ENCODE results near the gene NXPH2.

NXPH2 gene

GRCh38 chr2:138632066-138632620 is 148.0 kb downstream of the NXPH2 start:
- DNase-seq = no peak

GRCh38 chr2:138630164-138630563 is 150.0 kb downstream of the NXPH2 start:
- no peak for DNase-seq

GRCh38 chr2:138626148-138626547 is 154.0 kb downstream of the NXPH2 start:
- no peak for DNase-seq

GRCh38 chr2:138622613-138623012 is 157.6 kb downstream of the NXPH2 start:
- no peak for DNase-seq

GRCh38 chr2:138621139-138621538 is 159.1 kb downstream of the NXPH2 start:
- no peak for DNase-seq

- DNase-seq = no peak
Observed at GRCh38 chr2:138620431-138620830, 159.8 kb downstream of the NXPH2 start.

All from CD4-positive, alpha-beta T cell treated with Interleukin-17A for 1 hour (primary cell).